HL-60/S4 (cell line): ENCODE measurements around the gene CLEC4D.
"Not testable (repeated sequence)": the region's sequence is repeated elsewhere in the genome, so short reads cannot be mapped to it uniquely, and the experiment has no call there.

Experiments
- in situ Hi-C: fragments of 300-500 bp; cut with MboI; formaldehyde crosslinking; loops from 2 replicates; pipeline ENCODE4 v1.14.3; 2022; ENCODE audit warnings: low sequenced_read_pairs

CLEC4D gene

DNA sequence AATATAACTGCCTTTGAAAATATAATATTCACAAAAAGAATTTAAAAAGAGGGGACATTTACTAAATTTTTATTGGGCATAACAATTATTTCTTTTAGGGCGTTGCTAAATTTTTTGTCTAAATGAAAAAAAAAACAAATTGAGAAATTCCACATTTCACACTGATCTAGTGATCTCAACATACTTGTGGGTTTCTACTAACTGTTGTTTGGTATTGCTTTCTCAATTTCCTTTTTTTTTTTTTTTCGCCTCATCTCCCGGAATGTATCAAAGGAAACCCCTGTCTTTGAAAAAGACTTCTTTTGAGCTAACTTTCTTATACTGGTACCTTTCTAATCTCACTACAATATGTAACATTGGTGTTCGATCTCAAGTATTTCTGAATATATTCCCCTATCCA lies at the start of gene CLEC4D:
CLEC4D (plus strand) TSS at position 248 of the 400 bp plus-strand sequence. CDS start 230 bp downstream, outside the sequence.
- in situ Hi-C loops: no loop called here

DNA sequence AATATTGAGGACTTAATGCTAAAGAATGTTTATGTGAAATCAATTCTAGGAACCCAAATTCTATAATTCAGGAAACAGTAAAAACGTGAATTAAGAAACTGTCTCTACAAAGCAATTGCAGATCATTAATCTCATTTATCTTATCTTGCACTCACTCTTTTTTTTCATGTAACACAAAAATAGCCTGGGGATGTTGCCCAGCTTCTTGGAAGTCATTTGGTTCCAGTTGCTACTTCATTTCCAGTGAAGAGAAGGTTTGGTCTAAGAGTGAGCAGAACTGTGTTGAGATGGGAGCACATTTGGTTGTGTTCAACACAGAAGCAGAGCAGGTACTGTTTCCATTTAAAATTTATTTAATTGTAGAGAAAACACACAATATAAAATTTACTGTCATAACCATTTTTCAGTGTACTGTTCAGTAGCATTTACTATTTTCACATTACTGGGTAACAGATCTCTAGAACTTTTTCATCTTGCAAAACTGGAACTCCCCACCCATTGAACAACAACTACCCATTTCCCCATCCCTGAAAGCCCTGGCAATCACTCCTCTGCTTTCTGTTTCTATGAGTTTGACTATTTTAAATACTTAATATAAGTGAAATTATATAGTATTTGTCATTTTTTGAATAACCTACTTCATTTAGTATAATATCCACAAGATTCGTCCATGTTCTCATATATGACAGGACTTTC lies 47.9 kb upstream of the CLEC4D start:
- in situ Hi-C loops: no loop called here

DNA sequence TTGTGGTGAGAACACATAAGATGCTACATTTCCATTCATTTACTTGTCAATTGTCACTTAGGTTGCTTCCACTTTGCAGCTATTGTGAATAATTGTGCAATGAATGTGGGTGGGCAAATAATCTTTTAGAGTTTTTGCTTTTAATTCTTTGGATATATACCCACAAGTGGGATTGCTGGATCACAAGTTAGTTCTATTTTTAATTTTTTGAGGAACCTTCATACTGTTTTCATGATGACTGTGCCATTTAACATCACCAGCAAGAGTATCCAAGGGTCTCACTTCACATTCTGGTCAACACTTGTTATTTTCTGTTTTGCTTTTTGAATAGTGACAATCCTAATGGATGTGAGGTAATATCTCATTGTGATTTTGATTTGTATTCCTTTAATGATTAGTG lies 47.1 kb upstream of the CLEC4D start:
- in situ Hi-C loops: no loop called here

DNA sequence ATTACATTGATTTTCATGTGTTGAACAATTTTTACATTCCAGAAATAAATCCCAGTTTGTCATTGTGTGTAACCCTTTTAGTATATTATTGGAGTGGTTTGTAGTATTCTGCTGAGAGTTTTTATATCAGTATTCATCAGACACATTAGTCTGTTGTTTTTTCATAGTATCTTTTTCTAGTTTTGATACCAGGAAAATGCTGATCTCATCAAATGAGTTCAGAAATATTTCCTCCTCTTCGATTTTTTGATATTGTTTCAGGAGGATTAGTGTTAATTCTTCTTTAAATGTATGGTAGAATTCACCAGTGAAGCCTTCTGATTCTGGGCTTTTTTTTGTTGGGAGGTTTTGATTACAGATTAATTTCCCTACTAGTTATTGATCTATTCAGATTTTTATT lies 42.2 kb upstream of the CLEC4D start:
- in situ Hi-C loops: no loop called here

DNA sequence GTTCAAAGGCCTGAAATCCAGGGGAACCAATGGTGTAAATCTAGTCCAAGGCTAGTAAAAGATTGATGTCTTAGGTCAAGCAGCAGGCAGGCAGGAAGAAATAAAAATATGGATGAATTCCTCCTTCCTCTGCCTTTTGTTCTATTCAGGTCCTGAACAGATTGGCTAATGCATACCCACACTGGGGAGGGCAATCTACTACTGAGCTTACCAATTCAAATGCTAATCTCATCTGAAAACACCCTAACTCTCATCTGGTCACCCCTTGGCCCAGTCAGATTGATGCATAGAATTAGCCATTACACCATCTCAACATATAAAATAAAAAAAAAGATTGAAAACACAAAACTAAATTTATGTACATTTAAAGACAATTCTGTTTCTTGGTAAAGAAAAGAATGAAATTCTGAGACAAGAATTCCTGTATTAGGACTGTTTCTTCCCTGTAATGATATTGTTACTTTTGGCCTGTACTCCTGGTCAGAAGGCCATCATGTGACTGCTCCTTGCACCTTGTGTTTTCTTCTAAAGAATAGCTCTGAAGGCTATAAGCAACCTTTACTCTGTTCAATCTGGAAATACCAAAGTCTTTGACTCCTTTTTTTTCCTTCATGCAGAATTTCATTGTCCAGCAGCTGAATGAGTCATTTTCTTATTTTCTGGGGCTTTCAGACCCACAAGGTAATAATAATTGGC lies 37.6 kb upstream of the CLEC4D start:
- in situ Hi-C loops: no loop called here

DNA sequence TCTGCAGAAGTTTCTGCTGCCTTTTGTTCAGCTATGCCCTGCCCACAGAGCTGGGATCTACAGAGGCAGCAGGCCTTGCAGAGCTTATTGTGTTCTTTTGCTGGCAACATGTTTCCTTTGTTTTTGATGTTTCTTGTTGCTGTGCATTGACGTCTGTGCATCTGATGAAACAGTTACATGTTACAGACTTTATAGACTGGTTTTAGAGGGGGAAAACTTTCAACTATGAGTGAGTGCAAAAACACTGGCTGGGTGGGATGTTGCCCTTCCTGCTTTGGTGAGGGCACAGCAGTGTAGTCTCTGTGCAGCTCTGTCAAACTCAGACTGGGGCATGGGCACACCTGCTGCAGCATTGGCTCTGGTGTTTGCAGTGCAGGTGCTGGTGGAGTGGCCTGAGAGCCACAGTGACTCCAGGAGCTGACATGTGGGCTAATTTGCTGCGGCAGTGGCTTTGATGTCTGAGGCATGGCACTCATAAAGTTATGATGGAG lies 30.7 kb upstream of the CLEC4D start:
- in situ Hi-C loops: no loop called here

DNA sequence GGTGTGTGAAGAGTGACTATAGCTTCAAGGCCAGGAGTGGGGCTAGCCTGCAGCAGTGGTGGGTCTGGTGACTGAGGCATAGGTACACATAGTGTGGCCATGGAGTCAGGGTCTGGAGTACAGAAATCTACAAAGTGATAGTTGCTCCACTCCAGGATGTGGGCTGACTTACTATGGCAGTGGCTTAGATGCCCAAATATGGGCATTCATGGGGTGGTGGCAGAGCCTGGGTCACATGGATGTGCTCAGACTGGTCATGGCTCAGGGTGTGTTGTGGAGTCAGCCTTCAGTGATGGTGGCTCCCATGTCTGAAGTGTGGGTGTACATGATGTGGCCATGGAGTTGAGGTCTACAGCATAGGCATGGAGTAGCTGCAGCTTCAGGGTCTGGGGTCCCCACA lies 30.2 kb upstream of the CLEC4D start:
- in situ Hi-C loops: no loop called here

DNA sequence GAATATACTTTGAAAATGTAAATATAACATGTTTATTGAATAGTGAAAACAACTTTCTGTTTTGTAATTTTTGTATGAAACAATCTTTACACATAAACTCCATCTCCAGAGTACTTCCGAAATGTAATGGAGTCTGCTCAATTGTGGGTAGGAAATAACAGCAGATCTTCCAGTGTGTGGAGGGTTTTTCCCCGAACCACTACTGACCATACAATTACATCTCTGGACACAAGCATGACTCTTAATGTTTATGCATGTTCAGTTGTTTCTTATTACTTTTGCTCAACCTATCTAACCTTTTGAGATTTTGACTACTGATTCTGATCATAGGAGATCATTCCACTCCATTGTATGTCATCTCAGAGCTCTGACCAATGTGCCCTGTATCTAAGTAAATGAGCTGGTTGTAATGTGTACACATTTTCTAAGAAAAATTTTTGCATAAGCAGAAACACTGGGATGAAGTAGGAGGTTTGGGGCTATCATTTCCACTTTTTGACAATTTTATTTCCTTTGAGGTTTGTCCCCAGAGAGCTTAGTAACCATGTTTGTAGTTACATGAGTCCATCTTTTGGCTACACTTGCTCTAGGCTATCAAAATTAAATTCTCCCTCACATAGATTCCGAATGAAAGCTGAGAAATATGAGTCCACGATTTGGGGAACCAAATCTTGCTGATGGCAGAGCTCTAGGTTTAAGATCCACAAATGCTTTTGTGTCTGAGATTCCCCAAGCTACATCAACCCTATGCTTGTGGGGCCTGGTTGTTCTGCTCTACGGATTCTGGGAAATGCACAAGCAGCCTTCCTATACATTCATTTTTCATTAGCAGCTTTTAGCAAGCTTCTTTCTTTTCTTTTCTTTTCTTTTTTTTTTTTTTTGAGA lies 21.4 kb upstream of the CLEC4D start:
- in situ Hi-C loops: no loop called here

DNA sequence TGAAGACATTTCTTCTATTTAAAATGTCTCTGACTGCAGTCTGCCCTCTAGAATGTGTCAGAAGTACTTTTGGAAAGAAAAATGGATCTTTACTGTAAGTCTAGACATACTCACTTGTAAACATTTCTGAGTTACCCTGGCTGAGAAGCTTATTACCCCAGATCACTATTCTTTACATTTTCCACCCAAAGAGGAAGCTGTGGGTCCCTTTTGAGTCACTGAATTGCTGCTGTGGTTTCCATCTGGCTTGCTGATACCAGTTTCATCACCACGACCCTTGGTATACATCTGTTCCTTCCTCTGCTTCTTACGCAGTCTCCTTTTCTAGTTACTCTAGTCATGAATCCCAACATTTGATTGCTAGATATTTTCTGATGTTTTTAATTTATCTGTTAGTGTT lies 20.2 kb upstream of the CLEC4D start:
- in situ Hi-C loops: no loop called here

DNA sequence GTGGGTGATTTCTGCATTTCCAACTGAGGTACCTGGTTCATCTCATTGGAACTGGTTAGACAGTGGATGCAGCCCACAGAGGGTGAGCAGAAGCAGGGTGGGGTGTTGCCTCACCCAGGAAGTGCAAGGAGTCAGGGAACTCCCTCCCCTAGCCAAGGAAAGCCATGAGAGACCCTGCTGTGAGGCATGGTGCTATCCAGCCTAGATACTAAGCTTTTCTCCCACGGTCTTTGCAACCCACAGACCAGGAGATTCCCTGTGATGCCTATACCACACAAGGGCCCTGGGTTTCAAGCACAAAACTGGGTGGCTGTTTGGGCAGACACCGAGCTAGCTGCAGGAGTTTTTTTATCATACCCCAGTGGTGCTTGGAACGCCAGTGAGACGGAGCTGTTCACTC lies 17.6 kb upstream of the CLEC4D start:
- in situ Hi-C loops: not testable (repeated sequence)

DNA sequence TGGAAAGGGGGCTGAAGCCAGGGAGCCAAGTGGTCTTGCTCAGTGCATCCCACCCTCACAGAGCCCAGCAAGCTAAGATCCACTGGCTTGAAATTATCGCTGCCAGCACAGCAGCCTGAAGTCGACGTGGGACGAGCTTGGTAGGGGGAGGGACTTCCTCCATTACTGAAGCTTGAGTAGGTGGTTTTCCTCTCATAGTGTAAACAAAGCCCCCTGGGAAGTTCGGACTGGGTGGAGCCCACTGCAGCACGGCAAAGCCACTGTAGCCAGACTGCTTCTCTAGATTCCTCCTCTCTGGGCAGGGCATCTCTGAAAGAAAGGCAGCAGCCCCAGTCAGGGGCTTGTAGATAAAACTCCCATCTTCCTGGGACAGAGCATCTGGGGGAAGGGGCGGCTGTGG lies 17.2 kb upstream of the CLEC4D start:
- in situ Hi-C loops: not testable (repeated sequence)

DNA sequence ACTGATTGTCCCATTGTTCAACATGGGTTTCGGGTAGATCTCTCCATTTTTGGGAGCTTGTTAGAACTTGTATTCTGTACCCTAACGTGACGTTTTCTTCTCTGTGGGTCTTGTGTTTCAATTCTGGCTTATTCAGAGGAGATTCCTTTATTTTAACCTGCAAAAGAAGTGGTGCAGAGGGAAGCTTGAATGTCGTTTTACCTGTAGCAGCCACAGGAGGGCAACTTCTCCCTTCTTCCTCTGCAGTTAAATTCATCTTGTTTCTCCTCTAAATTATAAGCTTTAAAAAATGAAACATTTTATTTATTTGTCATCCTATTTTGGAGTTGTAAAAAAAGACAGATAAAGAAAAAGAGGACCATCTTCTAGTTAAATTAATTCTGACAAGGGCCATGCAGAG lies 13.7 kb upstream of the CLEC4D start:
- in situ Hi-C loops: no loop called here

DNA sequence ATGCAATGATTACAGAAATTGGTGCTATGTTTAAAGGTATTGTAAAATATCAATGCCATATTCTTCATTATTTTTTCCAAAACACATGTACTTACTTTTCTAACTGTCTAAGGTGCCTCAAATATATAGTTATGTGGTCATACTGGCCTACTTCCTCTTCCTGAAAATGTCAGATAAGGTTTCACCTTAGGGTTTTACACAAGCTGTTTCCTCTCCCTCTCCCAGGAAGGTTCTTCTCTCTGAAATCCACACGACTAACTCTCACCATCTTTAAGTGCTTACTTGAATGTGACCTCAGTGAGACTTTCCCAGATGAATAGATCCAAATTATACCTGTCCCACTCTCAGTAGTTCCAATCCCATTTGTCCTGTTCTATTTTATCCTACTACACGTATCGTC lies 11.6 kb upstream of the CLEC4D start:
- in situ Hi-C loops: no loop called here

DNA sequence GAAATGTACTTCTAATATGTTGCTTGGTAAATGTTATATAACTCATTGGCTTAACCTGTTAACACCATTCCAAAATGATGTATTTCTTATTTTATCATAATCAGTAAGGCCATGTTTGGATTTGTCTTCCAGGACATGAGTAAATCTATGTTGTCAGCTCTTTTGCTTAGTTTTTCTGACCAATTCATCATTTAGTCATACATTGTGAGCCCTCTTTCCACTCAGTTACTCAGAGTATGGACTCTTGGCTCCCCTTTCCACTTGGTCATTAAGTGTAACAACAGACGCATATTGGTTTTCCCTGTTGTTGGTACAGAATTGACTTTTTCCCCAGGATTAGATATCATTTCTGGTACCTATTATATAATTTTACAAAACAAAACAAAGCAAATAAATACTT lies 9.0 kb upstream of the CLEC4D start:
- in situ Hi-C loops: no loop called here

DNA sequence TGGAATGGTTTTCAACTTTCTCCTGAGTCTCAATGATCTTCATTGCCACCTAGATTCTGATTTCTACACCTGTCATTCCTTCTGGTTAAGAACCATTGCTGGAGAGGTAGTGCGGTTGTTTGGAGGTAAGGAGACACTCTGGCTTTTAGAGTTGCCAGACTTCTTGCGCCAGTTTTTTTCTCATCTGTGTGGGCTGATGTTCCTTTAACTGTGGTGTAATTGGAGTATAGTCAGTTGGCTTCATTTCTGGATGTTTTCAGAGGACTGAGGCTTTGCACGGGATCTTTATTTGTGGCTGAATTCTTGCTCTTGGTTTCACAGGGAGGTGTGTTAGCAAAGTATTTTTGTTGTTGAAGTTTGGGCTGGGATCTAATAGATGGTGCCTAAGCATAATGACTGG lies 5.7 kb upstream of the CLEC4D start:
- in situ Hi-C loops: no loop called here

DNA sequence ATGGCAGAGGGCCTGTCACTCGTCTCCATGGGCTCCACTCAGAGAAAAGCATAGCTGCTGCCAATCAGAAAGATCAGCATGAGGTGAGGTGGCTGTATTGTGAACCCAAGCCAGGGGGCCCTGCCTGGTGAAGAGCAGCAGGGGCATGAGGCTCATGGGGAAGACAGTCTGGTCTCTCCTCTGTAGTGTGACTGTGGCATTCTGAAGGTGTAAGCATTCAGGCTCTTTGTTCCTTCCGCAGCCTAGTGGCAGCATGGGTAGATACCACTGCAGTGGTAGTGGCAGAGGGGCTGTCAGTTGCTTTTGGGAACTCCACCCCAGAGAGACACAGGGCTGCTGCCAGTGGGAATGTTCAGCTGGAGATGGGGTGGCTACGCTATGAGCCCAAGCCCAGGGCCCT lies 5.1 kb upstream of the CLEC4D start:
- in situ Hi-C loops: no loop called here

DNA sequence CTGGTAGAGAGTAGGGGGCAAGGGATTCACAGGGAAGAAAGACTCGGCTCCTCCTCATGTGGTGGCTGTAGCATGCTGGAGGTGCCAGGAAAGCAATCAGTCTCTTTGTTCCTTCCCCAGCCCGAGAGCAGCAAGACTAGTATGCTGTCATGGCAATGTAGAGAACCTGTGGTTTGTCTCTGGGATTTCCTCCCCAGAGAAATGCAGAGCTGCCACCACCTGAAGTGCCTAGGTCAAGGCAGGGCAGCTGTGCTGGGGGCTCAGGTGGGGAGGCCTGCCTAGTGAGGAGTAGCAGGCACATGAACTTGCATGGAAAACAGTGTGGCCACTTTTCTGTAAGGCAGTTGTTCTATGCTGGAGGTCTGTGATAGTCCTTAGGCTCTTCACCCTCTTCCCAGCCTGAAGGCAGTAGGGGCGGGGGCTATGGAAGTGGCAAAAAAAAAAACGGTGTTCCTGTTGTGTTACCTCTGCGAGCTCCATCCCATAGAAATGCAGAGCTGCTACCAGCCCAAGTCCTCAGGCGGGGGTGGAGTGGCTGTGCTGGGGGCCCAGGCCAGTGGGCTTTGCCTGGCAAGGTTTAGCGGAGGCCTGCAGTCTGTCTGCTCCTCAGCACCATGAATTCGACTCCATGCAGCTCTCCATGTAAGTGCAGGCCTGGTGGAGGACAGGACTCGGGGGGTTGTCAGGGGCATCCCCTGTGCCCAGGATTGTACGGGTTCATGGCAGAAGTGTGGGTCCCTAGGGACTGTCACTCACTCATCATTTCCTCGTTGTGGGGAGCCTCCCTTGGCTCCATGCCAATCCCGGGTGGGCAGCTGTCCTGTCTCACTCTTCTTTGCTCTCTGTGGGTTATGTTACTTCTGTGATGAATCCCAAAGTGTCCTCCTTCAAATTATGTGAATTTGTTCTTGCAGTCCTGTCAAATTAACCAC lies 4.1 kb upstream of the CLEC4D start:
- in situ Hi-C loops: no loop called here

DNA sequence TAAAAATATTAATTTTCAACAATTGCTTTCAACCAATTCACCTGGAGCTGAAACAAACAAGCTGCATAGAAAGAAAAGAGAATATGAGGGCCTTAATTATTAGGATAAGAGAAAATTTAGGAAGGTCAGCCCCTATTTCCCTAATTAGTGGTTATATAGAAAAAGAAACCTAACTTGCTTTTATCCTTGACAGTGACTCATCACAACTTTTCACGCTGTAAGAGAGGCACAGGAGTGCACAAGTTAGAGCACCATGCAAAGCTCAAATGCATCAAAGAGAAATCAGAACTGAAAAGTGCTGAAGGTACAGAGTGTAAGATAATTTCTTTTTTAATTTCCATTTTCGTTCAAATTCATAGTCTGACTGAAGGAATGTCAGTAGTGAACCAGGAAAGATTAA lies 4.7 kb downstream of the CLEC4D start:
- in situ Hi-C loops: no loop called here

DNA sequence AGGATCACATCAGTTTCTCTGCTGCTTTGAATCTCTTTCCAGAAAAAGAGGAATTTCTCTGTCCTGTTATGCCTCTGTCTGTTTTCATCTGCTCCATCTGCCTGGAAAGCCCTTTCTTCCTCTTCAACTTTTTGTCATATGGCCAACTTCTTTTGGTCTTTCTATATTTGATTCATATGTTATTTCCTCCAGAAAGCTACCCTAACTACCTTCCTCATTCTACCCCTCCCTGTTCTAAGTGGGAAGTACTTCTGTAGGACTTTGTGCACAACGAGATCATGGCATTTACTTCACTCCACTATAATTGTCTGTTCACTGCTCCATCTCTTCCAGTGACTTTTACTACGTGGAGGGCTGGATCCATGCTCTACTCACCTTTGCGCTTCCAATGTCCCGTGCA lies 5.9 kb downstream of the CLEC4D start:
- in situ Hi-C loops: no loop called here
